MG63 (cell line): ENCODE data around the gene KCNJ14. TPM values are rescaled to one million over a fixed set of nuclear protein-coding genes. Genes with fewer than 3 reads are reported as not detected.

Experiments used
- DNase-seq: peaks from one replicate; pipeline ENCODE4 v3.0.0-alpha.2; 2020
- H3K27me3 ChIP-seq: fragments of 250-450 bp; sonication (Bioruptor Pico); 2 replicates; pipeline ENCODE4 v1.5.1; 2020; ENCODE audit warnings: mild to moderate bottlenecking, moderate library complexity
- H3K36me3 ChIP-seq: fragments of 250-450 bp; sonication (Bioruptor Pico); 2 replicates; pipeline ENCODE4 v1.5.1; 2020; ENCODE audit warnings: mild to moderate bottlenecking, moderate library complexity
- H3K4me3 ChIP-seq: fragments of 250-450 bp; sonication (Bioruptor Pico); 2 replicates; pipeline ENCODE4 v1.5.1; 2020; ENCODE audit warnings: mild to moderate bottlenecking, moderate library complexity
- H3K9me3 ChIP-seq: fragments of 250-450 bp; sonication (Bioruptor Pico); 2 replicates; pipeline ENCODE4 v1.5.1; 2020; ENCODE audit warnings: mild to moderate bottlenecking, moderate library complexity
- total RNA-seq: library from RNA; depleted of rRNA; stranded (reverse); fragments of >200 nt; shearing (Covaris generic); gene quantifications from 2 replicates; pipeline ENCODE4 v1.2.3, GENCODE V29; 2014; ENCODE audit warnings: low replicate concordance; rRNA removed

Gene KCNJ14
- total RNA-seq = 0.22 and 0.43 TPM in 2 replicates

DNA sequence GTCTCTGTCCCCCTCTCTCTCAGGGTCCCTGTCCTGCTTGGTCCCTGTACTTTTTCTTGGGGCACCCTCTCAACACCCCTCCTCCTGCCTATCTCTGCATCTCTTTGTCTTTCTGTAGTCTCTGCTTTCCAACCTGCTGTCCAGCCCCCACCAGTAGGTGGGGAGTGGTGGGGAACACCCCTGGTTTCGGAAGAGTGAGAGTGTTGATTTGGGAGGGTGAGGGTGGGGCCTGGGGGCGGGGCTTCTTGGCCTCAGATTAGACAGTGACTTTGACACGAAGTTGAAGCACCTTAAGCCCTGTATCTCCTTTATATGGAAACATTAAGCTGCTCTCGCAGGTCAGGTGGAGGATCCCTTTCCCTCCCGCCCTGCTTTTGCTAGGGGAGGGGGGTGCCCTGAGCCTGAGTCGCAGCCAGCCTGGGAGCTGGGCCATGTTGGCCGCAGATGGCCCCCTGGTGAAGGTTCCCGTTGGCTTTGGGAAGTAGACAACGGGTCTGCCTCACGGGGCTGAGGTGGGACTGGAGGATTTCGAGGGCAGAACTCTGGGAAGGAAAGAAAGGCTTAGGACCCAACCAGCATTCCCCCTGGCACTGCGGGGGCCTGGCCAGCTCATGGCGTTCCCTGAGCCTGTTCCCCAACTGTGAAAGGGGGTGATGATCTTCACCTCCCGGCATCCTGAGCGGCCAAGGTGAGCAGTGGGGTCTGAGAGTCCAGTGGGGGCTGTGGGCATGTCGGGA, at the start of gene KCNJ14:
Gene KCNJ14, plus strand, starts transcription at position 404 of the 737 bp plus-strand sequence. CDS start 6,151 bp downstream, outside the sequence.
- no peak for DNase-seq
- peaks cover 85% of the 10 kb centered on the region for H3K36me3 ChIP-seq
- no peaks in the 10 kb centered on the region for H3K9me3 ChIP-seq
- H3K27me3 ChIP-seq = no peaks in the 10 kb centered on the region
- H3K4me3 ChIP-seq = no peak within 1 kb of the TSS

DNA sequence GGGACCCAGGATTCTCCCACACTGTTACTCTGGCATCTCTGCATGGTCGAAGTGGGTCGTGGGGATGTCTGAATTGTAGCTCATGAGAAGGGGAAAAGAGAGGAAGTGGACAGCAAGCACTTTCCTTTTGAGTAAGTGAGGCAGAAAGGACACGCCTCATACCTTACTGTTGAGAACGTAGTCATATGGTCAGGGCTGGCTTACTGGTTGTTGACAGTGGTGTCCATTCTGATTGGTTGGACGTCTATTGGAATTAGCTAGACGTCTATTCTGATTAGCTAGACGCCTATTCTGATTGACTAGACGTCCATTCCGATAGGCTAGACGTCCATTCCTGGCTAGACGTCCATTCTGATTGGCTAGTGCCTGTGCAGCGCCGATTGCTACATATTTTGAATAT, 49.5 kb upstream of the KCNJ14 start:
- Histone ChIP-seq H3K36me3 (no peaks in the 10 kb centered on the region; the same call in 1 of the 2 replicates), H3K9me3 (0 out of 2 replicates have a peak, but pooled peaks cover 2% of the 10 kb centered on the region), H3K27me3 (no peaks in the 10 kb centered on the region), H3K4me3 (no peak overlapping the region)
- DNase-seq = no peak

DNA sequence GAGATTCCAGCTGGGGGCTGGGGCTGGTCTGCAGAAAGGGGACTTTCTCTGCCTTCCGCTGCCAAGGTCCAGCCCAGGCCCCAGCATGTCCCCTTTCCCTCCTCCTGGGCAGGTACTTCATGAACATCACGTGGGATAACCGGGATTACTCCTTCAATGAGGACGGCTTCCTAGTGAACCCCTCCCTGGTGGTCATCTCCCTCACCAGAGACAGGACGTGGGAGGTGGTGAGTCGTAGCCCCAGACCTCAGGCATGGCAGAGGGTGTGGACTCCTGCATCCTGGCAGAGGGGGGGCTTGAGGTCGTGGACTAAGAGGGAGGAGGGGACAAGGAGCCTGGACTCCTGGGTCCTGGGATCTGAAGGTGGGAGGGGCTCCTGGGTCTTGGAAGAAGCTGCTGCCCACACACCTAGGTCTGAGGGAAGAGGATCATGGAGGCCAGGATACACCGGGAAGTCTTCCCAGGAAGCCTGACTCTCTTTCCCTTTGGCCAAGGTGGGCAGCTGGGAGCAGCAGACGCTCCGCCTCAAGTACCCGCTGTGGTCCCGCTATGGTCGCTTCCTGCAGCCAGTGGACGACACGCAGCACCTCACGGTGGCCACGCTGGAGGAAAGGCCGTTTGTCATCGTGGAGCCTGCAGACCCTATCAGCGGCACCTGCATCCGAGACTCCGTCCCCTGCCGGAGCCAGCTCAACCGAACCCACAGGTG, 41.3 kb upstream of the KCNJ14 start:
- peak; percentile 88 for DNase-seq
- no peak overlapping the region for H3K4me3 ChIP-seq
- no peaks in the 10 kb centered on the region for H3K9me3 ChIP-seq
- no peaks in the 10 kb centered on the region for H3K36me3 ChIP-seq
- H3K27me3 ChIP-seq = no peaks in the 10 kb centered on the region

GRCh38 chr19:48415395-48415794, 40.0 kb upstream of the KCNJ14 start:
- H3K4me3 ChIP-seq = no peak overlapping the region
- DNase-seq = peak; percentile 70
- no peaks in the 10 kb centered on the region for H3K36me3 ChIP-seq
- H3K9me3 ChIP-seq = no peaks in the 10 kb centered on the region
- H3K27me3 ChIP-seq = no peaks in the 10 kb centered on the region

- Histone ChIP-seq H3K36me3 (no peaks in the 10 kb centered on the region), H3K9me3 (no peaks in the 10 kb centered on the region), H3K4me3 (no peak overlapping the region), H3K27me3 (no peaks in the 10 kb centered on the region)
- no peak for DNase-seq
These were observed 39.6 kb upstream of the KCNJ14 start for GRCh38 chr19:48415806-48416221.

DNA sequence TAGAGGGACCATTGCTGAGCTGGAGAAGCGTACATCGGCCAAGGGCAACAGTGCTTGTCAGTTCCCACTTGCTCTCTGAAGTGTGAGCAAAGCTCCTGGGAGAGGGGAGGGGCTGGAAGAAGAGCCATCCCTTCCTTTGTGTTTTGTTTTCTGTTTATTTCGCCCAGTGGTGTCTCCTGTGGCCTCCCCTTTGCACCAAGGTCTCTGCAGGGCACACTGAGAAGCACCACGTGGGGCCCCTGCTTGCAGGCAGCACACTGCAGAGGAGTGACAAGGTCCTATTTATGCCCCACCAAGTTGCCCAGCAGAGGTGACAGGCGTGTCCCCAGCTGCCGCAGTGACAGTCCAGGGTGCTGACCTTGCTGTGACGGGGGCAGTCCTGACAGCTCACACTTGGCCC, 38.0 kb upstream of the KCNJ14 start:
- DNase-seq = no peak
- no peak overlapping the region for H3K4me3 ChIP-seq
- H3K9me3 ChIP-seq = no peaks in the 10 kb centered on the region
- H3K27me3 ChIP-seq = no peaks in the 10 kb centered on the region
- H3K36me3 ChIP-seq = no peaks in the 10 kb centered on the region

DNA sequence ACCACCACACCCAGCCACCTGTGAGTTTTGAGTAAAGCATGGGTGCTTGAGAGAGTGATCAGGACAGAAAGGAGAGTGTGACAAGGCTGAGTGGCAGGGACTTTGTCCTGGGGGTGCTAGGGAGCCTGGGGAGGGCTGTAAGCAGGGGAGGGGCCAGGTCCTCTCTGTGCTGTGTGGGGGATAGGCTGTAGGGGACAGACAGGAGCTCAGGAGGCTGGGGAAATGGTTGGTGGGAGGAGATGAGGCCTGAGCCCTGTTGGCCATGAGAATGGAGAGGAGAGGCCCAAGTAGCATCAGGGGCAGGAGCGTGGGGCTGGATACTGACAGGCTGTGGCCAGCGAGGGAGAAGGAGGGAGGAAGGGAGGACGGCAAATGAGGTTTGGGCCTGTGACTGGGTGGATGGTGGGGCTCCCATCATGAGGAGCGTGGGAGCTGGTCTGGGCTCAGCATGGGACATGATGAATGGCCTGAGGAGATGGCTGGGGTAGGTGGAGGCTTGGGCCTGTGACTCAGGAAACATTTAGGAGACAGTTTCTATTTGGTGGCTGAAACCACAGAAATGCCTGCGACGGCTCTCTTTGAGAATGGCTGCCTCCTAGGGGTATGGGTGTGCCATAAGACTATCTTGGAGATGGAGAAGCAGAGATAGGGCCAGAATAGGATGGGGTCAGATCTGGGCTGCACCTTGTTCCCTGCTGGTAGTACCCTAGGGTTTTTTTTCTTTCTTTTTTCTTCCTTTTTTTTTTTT, 36.9 kb upstream of the KCNJ14 start:
- Histone ChIP-seq H3K36me3 (no peaks in the 10 kb centered on the region), H3K9me3 (no peaks in the 10 kb centered on the region), H3K27me3 (no peaks in the 10 kb centered on the region), H3K4me3 (no peak overlapping the region)
- DNase-seq = no peak

GRCh38 chr19:48419158-48419920, 36.0 kb upstream of the KCNJ14 start:
- H3K36me3 ChIP-seq = no peaks in the 10 kb centered on the region
- H3K4me3 ChIP-seq = no peak overlapping the region
- no peak for DNase-seq
- H3K27me3 ChIP-seq = no peaks in the 10 kb centered on the region
- H3K9me3 ChIP-seq = no peaks in the 10 kb centered on the region

GRCh38 chr19:48421548-48421947, 33.8 kb upstream of the KCNJ14 start:
- Histone ChIP-seq H3K27me3 (no peaks in the 10 kb centered on the region), H3K36me3 (no peaks in the 10 kb centered on the region), H3K4me3 (no peak overlapping the region), H3K9me3 (no peaks in the 10 kb centered on the region)
- DNase-seq = no peak

DNA sequence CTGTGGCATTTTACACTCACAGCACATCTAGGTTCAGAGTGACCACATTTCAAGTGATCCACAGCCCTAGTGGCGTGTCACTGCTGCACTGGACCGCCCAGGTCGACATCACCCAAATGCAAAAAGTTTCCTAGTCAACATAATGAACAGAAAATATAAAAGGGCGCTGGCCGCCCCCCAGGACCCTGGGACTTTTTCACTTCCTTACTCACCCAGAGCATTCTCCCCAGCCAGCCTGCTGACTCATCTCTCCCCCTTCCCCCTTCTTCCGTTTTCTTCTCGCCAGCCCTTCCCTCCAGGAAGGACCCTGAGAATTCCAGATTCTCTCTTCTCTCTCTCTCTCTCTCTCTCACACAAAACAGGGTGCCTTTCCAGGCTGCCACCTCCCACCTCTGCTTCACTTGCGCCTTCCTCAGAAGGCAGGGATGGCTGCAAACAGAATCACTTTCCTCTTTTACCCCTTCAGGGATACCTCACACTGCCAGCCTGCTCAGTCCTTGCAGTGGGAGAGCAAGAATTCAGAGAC, 30.6 kb upstream of the KCNJ14 start:
- DNase-seq = peak; percentile 83
- H3K4me3 ChIP-seq = no peak overlapping the region
- H3K27me3 ChIP-seq = no peaks in the 10 kb centered on the region
- no peaks in the 10 kb centered on the region for H3K36me3 ChIP-seq
- H3K9me3 ChIP-seq = no peaks in the 10 kb centered on the region

DNA sequence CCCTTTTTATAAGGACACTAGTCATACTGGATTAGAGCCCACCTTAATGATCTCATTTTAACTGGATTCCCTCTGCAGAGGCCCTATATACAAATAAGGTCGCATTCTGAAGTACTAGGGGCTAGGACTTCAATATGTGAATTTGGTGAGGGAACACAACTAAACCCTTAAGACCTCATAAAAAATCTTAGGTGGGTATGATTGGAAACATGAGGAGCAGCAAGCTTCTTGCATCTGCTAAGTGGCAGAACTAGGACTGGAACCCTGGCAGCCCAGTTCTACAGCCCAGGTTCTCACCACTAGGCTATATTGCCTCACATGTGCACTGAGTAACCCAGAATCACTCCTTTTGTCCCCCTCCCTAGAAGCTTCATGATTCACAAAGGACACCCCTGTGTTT, 26.7 kb upstream of the KCNJ14 start:
- no peak for DNase-seq
- peaks cover 6% of the 10 kb centered on the region; the same call in 1 of the 2 replicates for H3K9me3 ChIP-seq
- no peaks in the 10 kb centered on the region for H3K27me3 ChIP-seq
- no peak overlapping the region for H3K4me3 ChIP-seq
- no peaks in the 10 kb centered on the region for H3K36me3 ChIP-seq

DNA sequence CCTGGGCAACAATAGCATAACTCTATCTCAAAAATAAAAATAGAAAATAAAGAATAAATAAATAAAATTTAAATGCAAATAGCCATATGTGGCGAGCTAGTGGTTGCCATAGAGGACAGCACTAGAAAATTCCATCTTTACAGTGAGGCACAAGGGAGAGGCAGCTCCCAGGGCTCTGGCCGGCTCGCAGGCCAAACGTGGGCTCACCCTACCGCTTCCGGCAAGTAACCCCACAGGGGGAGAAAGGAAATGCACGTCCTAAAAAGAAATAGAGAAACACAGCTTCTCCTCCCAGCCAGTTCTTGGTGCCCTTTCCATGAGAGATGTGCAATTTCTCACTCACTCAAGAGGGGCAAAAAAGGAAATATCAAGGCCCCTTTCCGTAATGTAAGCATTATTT, 22.0 kb upstream of the KCNJ14 start:
- no peak overlapping the region for H3K4me3 ChIP-seq
- H3K9me3 ChIP-seq = peaks cover 6% of the 10 kb centered on the region; the same call in 1 of the 2 replicates
- DNase-seq = no peak
- H3K36me3 ChIP-seq = no peaks in the 10 kb centered on the region
- no peaks in the 10 kb centered on the region for H3K27me3 ChIP-seq

GRCh38 chr19:48436586-48436985, 18.8 kb upstream of the KCNJ14 start:
- Histone ChIP-seq H3K27me3 (no peaks in the 10 kb centered on the region), H3K9me3 (no peaks in the 10 kb centered on the region)

GRCh38 chr19:48441360-48442050, 13.9 kb upstream of the KCNJ14 start:
- Histone ChIP-seq H3K27me3 (no peaks in the 10 kb centered on the region), H3K9me3 (no peaks in the 10 kb centered on the region), H3K36me3 (peaks cover 7% of the 10 kb centered on the region), H3K4me3 (no peak overlapping the region)
- no peak for DNase-seq

More at GRCh38 chr19:48436586-48436985, 18.8 kb upstream of the KCNJ14 start:
- no peak for DNase-seq
- no peaks in the 10 kb centered on the region for H3K36me3 ChIP-seq
- no peak overlapping the region for H3K4me3 ChIP-seq

- no peaks in the 10 kb centered on the region for H3K9me3 ChIP-seq
- peaks cover 14% of the 10 kb centered on the region for H3K36me3 ChIP-seq
- H3K4me3 ChIP-seq = no peak overlapping the region
- H3K27me3 ChIP-seq = no peaks in the 10 kb centered on the region
- DNase-seq = no peak
These were observed 13.0 kb upstream of the KCNJ14 start for GRCh38 chr19:48442116-48443035.
